Esophagus squamous epithelium (tissue), 4 donors: Measurements from ENCODE around the gene MANSC1.

Source experiments
- POLR2A ChIP-seq, 4 donors: fragments of 450-650 bp; IDR thresholded peaks; one replicate each; pipeline ENCODE4 v1.6.1; 2017; ENCODE audit warnings: antibody characterized with exemption in 4 of 4, mild to moderate bottlenecking in 4 of 4, moderate library complexity in 3 of 4
- TF ChIP-seq, protein P1 (sequence below), 6 experiments: fragments of 450-650 bp in 4 of 6; fragments of 200-600 bp in 2 of 6; sonication (generic) in 2 of 6; IDR thresholded peaks; one replicate each; pipeline ENCODE4 v1.5.1; 2016 to 2019; ENCODE audit warnings: antibody characterized with exemption in 6 of 6, mild to moderate bottlenecking in 4 of 6, moderate library complexity in 4 of 6

DNA sequence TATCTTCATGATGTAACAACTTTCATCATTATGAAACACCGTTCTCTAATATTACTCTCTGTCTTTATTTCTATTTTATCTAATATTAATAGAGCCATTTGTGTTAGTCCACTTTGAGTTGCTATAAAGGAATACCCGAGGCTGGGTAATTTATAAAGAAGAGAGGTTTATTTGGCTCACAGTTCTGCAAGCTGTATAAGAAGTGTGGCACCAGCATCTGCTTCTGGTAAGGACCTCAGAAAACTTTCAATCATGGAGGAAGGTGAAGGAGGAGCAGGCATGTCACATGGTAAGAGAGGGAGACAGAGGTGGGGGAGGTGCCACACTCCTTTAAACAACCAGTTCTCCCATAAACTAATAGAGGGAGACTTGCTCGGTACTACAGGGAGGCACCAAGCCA, 31.9 kb upstream of the MANSC1 start:
- TF ChIP-seq, protein P1, sequence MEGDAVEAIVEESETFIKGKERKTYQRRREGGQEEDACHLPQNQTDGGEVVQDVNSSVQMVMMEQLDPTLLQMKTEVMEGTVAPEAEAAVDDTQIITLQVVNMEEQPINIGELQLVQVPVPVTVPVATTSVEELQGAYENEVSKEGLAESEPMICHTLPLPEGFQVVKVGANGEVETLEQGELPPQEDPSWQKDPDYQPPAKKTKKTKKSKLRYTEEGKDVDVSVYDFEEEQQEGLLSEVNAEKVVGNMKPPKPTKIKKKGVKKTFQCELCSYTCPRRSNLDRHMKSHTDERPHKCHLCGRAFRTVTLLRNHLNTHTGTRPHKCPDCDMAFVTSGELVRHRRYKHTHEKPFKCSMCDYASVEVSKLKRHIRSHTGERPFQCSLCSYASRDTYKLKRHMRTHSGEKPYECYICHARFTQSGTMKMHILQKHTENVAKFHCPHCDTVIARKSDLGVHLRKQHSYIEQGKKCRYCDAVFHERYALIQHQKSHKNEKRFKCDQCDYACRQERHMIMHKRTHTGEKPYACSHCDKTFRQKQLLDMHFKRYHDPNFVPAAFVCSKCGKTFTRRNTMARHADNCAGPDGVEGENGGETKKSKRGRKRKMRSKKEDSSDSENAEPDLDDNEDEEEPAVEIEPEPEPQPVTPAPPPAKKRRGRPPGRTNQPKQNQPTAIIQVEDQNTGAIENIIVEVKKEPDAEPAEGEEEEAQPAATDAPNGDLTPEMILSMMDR (IDR thresholded peaks at IDR 0.05), result no peak
- TF ChIP-seq POLR2A (IDR thresholded peaks at IDR 0.05), result no peak
